GM21825 (cell line): ENCODE results near the gene FKTN.
"Not testable (repeated sequence)": the region's sequence is repeated elsewhere in the genome, so short reads cannot be mapped to it uniquely, and the experiment has no call there.

Experiments used
- ATAC-seq: cut with Tn5 transposase; IDR thresholded peaks from one replicate; pipeline ENCODE4 v1.9.1; 2021; ENCODE audit warnings: mild to moderate bottlenecking, moderate library complexity; ENCODE audit not compliant: unreplicated experiment

FKTN gene

DNA sequence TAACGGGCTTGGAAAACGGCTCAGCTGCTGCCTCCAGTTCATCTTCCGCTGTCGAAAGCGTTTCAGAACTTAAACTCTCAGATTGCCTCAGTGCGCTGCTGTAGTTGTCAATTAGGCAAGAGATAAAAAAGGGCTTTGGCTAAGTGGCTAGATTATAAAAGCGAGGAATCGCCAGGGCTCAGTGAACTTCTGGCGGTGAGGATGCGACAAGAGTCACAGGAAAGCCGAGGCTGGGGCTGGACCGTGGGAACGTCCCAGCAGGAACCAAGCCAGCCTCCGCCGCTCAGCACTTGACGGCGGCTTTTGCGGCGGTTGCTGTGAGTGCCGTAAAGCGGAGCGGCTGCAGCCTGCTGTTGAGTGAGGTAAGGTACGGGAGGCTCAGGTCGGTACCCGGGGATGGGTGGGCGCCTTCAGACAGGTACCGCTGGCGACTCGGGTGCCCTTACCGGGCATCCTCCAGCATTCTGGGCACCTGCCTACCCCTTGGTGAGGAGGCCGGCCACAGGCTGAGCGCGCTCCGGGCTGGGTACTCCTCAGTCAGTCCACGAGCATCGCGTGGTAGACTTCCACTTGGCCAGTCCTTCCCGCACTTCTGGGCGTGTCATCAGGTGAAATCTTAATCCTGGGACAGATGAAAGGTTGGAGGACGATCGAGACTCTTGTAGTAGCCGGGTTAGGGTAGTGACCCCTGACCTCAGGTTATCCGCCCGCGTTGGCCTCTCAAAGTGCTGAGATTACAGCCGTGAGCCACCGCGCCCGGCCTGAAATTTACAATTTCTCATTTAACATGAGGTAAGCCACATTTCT lies at the start of gene FKTN:
FKTN (plus strand) TSS at position 328 of the 807 bp plus-strand sequence. CDS start 16,902 bp downstream, outside the sequence.
- peak; percentile 97 for ATAC-seq

DNA sequence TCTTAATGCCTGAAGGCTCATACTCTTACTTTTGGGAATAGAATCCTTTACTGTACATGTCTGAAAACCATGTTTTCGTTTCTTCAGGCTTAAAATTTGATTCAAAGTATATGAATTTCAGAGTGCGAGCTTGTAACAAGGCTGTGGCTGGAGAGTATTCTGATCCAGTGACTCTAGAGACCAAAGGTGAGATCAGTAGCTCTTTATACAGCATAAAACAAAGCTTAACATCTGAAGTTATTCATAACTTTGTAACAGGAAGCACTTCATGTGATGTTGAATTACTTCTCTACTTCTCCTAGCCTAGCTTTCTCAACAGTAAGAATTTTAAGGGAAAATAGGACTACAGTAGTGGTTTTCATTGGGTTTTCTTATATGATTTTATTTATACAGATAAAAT lies 49.4 kb upstream of the FKTN start:
- no peak for ATAC-seq

DNA sequence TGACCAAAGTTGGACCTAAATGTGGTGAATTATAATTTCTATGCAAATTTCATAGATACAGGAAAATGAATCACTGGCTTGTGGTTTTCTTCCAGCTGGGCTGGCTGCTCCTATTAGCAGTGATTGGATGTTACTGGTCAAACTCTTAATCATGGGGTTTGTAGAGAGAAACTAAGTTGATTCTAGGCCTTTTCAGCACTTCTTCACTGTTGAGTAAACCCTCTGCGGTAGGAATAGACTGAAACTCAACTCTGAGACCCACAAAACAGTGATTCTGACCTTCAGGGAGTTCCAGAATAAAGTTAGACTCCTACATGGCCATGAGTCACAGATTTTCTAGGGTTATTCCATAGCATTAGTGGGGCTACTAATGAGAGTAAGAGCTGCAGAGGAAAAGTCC lies 47.9 kb upstream of the FKTN start:
- ATAC-seq = peak; percentile 67

DNA sequence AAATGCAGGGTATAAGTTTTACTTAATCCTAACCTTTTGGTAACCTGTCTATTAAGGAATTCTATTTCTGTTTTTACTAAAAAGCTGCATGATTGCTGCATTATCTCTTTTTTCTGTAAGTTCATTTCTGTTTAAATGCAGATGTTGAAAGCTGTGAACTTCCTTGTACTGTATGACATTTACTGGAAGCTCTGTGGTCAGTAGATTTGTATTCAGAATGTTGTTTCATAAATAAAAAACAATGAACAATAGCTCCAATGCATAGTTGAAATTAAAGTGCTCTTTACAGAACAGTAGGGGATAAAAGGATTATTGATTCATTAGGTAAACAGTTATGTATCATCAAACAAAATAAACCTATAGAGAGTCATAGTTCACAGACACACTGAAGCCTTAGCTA lies 46.5 kb upstream of the FKTN start:
- no peak for ATAC-seq

DNA sequence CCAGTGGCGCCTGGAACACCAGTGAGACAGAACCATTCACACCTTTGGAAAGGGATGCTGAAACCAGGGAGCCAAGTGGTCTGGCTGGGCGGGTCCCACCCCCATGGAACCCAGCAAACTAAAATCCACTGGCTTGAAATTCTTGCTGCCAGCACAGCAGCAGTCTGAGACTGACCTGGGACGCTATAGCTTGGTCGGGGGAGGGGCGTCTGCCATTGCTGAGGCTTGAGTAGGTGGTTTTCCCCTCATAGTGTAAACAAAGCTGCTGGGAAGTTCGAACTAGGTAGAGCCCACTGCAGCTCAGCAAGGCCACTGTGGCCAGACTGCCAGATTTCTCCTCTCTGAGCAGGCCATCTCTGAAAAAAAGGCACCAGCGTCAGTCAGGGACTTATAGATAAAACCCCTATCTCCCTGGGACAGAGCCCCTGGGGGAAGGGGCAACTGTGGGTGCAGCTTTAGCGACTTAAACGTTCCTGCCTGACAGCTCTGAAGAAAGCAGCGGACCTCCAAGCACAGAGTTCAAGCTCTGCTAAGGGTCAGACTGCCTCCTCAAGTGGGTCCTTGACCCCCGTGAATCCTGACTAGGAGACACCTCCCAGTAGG lies 42.0 kb upstream of the FKTN start:
- no peak for ATAC-seq

DNA sequence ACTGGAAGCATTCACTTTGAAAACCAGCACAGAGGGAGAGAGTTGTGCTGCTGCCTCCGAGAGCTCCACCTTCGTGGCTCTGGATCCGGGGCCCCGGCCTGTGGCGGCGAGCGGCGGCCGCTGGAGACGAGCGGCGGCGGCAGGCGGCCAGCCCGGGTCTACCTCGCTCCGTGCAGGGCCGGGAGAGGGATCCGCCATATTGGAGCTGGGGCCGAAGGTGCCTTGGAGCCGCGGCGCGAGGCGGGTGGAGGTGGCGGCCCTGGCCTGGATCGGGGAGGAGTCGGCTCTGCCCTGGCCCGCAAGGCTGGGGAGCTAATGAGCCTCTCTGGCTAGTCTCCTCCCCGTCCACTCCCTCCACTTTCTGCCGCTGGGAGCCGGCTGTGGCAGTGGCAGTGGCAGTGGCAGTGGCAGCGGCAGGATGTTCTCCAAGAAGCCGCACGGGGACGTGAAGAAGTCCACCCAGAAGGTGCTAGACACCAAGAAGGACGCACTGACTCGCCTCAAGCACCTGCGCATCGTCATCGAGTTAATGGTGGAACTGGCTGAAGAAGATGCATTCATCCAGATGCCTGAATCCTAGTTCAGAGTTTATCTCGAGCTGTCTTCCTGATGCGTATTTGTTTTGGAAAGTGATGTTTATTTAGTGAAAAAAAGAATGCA lies 38.1 kb upstream of the FKTN start:
- peak; percentile 70 for ATAC-seq

DNA sequence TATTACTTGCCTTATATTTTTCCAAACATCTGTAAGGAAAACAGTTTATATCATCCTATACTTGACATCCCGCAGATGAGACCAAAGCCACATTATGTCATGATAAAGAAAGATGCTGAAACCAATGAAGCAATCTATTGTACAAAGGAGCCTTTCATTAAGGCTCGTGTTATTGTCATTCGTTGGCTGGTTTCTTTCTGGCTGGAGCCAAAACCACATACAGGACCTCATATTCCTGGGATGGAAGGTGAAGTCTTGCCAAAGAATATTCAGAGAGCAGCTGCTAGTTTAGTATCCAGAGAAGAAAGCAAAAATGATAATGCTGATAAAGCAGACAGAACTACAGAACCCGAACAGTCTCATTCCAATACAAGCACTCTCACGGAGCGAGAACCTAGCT lies 36.9 kb upstream of the FKTN start:
- not testable (repeated sequence) for ATAC-seq

DNA sequence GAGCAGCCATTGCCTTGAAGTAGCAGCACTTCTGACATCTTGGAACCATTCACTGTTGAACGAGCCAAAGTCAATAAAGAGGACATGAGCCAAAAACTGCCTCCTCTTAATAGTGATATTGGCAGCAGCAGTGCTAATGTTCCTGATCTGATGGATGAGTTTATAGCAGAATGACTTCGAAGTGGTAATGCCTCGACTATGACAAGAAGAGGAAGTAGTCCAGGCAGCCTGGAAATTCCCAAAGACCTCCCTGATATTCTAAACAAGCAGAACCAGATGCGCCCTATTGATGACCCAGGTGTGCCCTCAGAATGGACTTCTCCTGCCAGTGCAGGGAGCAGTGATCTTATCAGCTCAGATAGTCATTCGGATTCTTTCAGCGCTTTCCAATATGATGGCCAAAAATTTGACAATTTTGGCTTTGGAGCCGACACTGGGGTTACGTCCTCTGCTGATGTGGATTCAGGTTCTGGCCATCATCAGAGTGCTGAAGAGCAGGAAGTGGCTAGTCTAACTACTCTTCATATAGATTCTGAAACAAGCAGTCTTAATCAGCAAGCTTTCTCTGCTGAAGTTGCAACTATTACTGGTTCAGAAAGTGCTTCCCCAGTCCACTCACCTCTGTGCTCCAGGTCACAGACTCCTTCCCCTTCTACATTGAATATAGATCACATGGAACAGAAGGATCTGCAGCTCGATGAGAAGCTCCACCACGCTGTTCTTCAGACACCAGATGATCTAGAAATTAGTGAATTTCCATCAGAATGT lies 35.1 kb upstream of the FKTN start:
- peak; percentile 80 for ATAC-seq

DNA sequence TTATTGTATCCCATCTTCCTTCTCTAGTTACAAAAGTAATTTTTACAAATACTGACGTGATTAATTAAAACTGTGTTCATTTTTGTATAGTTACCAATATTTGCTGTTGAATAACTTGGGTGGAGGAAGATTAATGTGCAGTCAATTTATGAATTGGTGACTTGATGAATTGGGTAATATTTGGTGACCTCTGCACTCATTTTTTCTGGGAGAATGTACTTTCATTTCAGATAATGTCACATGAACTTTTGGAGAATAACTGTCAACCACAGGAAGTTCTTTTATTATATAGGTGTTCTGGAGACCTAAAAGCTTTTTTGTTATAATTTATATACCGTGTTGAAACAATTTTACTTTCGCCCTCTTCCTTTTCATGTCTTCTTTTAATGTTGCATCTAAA lies 26.4 kb upstream of the FKTN start:
- no peak for ATAC-seq

DNA sequence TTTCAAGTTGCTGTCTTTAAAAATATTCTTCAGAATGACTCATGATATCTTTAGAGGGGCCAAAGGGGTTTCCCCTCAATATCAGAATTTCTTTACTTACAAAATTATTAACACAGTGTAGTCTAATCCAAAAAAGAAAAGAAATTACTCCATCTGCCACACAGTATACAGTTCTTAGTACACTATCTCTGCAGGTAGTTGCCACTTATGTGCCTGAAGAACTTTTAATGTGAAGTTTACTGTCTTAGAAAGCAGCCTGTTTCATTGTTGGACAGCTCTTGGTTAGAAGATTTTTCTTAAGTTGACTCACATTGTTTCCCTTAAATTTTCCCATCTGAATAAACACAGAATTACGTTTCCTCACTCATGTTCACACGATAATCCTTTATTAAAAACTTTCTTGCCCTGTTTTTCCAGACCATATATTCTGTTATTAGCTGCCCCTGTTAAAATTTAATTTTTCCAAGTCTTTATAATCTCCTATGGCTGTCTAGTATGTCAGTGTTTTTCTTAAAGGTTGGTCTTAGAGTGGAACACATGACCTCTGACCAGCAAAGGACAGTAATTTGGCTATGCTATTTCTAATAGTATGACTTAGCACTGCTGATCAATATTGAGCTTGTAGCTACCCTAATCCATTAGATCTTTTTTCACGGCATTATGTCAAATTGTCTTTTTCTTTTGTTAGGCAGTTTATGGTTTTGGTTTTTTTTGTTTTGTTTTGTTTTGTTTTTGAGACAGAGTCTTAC lies 21.8 kb upstream of the FKTN start:
- peak; percentile 48 for ATAC-seq

DNA sequence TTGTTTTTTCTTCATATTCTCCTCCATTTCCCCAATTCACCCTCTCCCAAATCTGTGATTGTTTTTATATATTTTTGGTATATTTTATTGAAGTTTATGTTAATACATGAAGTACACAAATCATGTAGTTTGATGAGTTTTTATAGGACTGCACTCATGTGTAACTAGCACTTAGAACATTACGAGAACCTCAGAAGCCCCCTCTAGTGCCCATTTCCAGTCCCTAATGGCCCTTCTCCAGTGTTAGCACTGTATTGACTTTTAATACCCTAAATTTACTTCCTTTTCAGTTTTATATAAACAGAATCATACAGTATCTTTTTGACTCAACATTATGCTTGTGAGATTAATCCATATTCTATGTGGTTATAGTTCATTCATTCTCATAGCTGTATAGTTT lies 18.5 kb upstream of the FKTN start:
- ATAC-seq = no peak

DNA sequence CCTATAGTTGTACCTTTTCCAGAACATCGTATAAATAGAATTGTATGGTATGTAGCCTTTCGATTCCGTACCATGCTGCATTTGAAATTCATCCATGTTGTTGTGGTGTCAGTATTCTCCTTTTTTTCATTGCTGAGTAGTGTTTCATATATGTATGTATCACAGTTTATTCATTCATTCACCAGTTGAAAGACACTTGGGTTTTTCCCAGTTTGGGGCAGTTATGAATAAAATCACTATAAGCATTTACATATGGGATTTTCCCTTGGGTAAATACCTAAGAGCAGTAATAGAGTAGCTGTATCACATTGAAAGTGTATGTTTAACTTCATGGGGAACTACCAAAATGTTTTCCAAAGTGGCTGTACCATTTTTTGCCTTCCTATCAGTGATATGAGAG lies 16.1 kb upstream of the FKTN start:
- peak; percentile 90 for ATAC-seq

DNA sequence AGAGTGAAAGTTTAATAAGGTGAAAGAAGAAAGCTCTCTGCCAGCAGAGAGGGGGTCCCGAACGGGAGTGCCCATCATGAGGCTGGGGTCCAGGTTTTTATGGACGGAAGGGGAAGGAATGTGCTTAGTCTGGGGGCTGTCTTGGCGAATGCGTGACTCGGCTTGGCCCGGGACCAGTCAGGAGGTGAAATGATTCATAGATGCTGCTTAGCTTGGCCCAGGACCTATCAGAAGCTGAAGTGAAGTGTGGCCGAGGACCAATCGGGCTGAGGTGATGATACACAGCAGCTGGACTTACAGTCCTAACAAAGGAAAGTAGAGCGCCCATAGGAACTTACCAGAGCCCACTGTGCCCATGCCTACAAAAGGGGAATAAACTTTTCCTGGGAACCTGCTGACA lies 3.9 kb upstream of the FKTN start:
- ATAC-seq = no peak

DNA sequence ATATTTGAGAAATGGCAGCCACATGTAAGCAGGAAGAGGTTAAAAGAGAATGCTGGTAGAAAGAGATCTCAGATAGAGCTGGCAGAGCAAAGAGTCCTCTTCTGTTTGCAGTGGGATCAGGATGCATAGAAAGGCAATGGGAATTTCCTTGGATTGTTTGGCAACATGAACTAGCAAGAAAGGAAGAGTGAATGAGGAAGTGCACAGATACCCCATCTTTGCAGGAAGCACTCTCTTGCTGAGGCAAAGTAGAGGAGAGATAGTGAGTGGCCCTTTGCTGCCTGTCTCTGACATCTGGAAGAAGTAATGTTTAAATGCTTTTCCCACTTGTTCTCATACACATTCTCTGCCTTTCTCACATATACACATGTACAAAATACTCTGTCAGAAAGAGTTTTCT lies 14.5 kb downstream of the FKTN start:
- no peak for ATAC-seq

DNA sequence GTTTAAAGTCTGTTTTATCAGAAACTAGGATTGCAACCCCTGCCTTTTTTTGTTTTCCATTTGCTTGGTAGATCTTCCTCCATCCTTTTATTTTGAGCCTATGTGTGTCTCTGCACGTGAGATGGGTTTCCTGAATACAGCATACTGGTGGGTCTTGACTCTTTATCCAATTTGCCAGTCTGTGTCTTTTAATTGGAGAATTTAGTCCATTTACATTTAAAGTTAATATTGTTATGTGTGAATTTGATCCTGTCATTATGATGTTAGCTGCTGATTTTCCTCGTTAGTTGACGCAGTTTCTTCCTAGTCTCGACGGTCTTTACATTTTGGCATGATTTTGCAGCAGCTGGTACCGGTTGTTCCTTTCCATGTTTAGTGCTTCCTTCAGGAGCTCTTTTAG lies 22.0 kb downstream of the FKTN start:
- not testable (repeated sequence) for ATAC-seq

DNA sequence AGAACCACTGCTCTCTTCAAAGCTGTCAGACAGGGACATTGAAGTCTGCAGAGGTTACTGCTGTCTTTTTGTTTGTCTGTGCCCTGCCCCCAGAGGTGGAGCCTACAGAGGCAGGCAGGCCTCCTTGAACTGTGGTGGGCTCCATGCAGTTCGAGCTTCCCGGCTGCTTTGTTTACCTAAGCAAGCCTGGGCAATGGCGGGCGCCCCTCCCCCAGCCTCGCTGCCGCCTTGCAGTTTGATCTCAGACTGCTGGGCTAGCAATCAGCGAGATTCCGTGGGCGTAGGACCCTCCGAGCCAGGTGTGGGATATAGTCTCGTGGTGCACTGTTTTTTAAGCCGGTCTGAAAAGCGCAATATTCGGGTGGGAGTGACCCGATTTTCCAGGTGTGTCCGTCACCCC lies 23.6 kb downstream of the FKTN start:
- ATAC-seq = not testable (repeated sequence)

DNA sequence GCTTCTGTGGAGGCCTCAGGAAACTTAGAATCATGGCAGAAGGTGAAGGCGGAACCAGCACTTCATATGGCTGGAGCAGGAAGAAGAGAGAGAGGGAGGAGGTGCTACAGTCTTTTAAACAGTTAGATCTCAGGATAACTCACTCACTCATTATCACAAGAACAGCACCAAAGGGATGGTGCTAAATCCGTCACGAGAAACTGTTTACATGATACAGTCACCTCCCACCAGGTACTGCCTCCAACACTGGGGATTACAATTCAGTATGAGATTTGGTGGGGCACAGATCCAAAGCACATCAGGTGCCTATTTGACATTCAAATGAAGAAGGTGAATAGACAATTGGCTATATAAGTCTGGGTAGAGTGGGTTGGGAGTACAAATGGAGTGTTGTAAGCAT lies 35.2 kb downstream of the FKTN start:
- no peak for ATAC-seq

DNA sequence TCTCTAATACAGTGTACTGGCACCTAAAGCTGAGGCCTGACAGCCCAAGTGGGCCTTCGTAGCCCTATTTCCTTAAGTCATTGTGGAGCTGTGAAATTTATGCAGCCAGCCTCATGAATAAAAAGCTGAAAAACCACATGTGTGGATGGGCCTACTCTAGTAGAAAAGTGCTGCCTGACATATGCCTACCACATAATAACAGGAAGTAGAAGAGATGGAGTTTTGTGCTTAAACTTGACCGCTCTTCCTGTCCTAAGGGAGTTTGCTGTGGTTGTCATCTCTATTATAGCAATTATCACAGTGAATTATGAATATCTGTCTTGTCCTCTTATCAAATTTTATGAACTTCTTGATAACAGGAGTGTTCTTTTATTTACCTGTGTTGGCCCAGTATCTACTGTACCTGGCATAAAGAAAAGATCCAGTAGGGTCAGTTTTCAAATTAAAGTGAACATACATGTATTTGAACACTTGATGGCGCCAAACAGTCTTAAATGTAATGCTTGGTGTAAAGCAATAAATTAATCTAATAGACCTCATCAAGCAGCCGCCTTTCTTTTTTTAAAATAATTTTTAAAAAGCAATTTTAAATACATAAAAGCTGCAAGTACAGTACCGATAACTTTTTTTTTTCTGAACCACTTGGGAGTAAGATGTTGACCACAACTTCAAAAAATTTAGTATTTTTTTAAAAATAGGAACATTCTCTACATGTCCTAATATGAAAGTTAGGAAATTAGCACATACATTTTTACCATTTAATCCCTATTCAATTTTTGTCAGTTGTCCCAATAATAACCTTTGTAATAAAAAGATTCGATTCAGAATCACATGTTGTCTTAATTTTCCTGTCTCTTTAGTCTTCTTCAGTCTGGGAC lies 51.0 kb downstream of the FKTN start:
- ATAC-seq = peak; percentile 70

DNA sequence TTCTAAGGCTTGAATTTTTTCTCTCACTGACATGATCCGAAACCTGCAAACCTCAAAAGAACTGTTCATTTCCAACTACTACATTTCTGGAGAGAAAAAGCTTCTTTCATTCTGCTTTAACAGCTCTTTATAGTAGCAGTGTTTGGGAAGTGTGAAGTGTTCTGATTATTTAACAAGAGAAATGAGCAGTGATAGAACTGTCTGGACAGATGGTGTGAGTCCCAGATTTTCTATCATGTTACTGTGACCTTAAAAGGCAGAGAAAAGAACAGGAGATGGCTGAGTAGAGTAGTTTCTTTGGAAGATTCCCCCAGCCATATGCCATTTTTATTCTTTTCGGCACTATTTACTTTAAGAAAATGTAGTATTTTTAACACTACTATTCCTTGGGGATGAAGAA lies 63.1 kb downstream of the FKTN start:
- no peak for ATAC-seq

DNA sequence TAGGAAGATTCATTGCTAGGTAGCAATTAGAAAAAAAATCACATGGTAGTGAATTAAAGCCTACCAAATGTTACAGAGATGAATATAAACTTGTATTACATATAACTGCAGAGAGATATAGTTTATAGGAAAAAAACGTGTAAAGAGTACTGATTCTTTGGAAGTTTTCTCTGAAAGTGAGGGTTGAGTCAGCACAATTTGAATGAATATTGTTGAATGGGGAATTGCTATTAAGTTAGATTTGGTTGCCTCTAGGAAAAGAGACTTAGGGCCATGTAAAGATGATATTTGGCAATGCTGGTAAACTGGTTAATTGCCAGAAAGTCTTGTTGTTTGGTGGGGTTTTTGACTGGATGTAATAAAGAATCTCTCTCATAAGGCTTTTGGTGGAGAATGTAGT lies 67.2 kb downstream of the FKTN start:
- ATAC-seq = no peak
